K562 (cell line): ENCODE results near the gene TTC22. TPM values are rescaled to one million over a fixed set of nuclear protein-coding genes. Genes with fewer than 3 reads are reported as not detected.
A peak's percentile ranks its signal among the peaks of the same experiment; 100 is the strongest.

ENCODE experiments used
- CREBBP ChIP-seq: IDR thresholded peaks from one replicate; pipeline ENCODE4 v1.6.1; 2012; ENCODE audit warnings: low read depth, mild to moderate bottlenecking, control low read depth, inconsistent platforms, low read length
- HMG20B ChIP-seq: fragments of 250-450 bp; sonication (Bioruptor Pico); IDR thresholded peaks from 2 replicates; pipeline ENCODE4 v1.5.0; 2021; ENCODE audit warnings: mild to moderate bottlenecking
- HNRNPL ChIP-seq: fragments of 200-400 bp; formaldehyde crosslinking; IDR thresholded peaks from 2 replicates; pipeline ENCODE4 v1.6.1; 2017; ENCODE audit warnings: low read depth, mild to moderate bottlenecking, low read length
- MYC ChIP-seq, 2 experiments: fragments of 250-450 bp in 1 of 2; sonication (Bioruptor Pico) in 1 of 2; IDR thresholded peaks; 2 replicates each; pipeline versions ENCODE4 v1.5.1 to v1.6.1; 2012 to 2021; ENCODE audit warnings: low read depth in 2 of 2, borderline replicate concordance in 1 of 2, improper control_type of control experiment in 1 of 2, low read length in 1 of 2, mild to moderate bottlenecking in 1 of 2, moderate library complexity in 1 of 2
- POLR2G ChIP-seq: fragments of 200-400 bp; formaldehyde crosslinking; IDR thresholded peaks from 2 replicates; pipeline ENCODE4 v1.6.1; 2017; ENCODE audit warnings: low read depth, mild to moderate bottlenecking, antibody characterized with exemption, low read length, moderate library complexity
- SOX6 ChIP-seq: fragments of 450-650 bp; IDR thresholded peaks from 2 replicates; pipeline ENCODE4 v1.6.1; 2014; ENCODE audit warnings: mild to moderate bottlenecking
- ZBTB17 ChIP-seq: fragments of 450-650 bp; formaldehyde crosslinking; IDR thresholded peaks from 2 replicates; pipeline ENCODE4 v1.4.0; 2020; ENCODE audit warnings: mild to moderate bottlenecking
- ZBTB40 ChIP-seq, 2 experiments: fragments of 450-650 bp in 1 of 2; sonication (generic) in 1 of 2; formaldehyde crosslinking in 1 of 2; IDR thresholded peaks; 2 replicates each; pipeline versions ENCODE4 v1.7.1 to v1.9.0; 2016 to 2022; ENCODE audit warnings: inconsistent platforms in 1 of 2, mild to moderate bottlenecking in 1 of 2, missing genetic modification reagents in 1 of 2
- ZHX1 ChIP-seq: fragments of 150-350 bp; conservative IDR thresholded peaks from 2 replicates; pipeline ENCODE4 v1.6.1; 2014; ENCODE audit warnings: low read length
- ZNF398 ChIP-seq: fragments of 250-450 bp; sonication (Bioruptor Pico); IDR thresholded peaks from 2 replicates; pipeline ENCODE4 v1.8.0; 2021; ENCODE audit warnings: moderate library complexity, mild to moderate bottlenecking, inconsistent platforms
- polyA plus RNA-seq, 8 experiments: library from polyadenylated mRNA; depleted of rRNA in 4 of 8; stranded (reverse) in 5 of 8; unstranded in 3 of 8; fragments of >200 nt; fragmentation: Nextera tagmentation in 2 of 8; fragmentation: Illumina TruSeq in 1 of 8; extraction: Ambion mirVana in 2 of 8; extraction: Trizol in 1 of 8; gene quantifications; 2 replicates each; pipeline versions ENCODE4 v1.2.1 to v1.2.3, GENCODE V29; 2011 to 2014; ENCODE audit warnings: inconsistent platforms in 1 of 8, missing spikeins in 1 of 8
- total RNA-seq, 7 experiments: library from RNA; depleted of rRNA in 6 of 7; stranded (reverse); fragments of >200 nt in 6 of 7; fragmentation: Illumina TruSeq in 2 of 7; extraction: Trizol in 2 of 7; gene quantifications; 2 replicates each; pipeline versions ENCODE4 v1.2.1 to v1.2.3, GENCODE V29; 2011 to 2021; ENCODE audit warnings: low replicate concordance in 1 of 7

The TTC22 gene
- total and polyA plus RNA-seq, 9 of the 15 experiments (the other 6 are each of a cell fraction or from before 2014, with no cell fraction given), result 0.07 TPM; not detected in 8

- TF ChIP-seq ZHX1 (no peak), SOX6 (no peak), POLR2G (peak; percentile 97), ZNF398 (CRISPR knock-in tag) (no peak), CREBBP (no peak), ZBTB17 (CRISPR knock-in tag) (0 out of 2 replicates have a peak, but pooled peaks have one; percentile 47), HMG20B (CRISPR knock-in tag) (no peak), ZBTB40 (IDR thresholded peaks at IDR 0.05) (peak; percentile 98), ZBTB40 (CRISPR knock-in tag; IDR thresholded peaks at IDR 0.05) (no peak), MYC (IDR thresholded peaks at IDR 0.05; ENCODE audit: low read depth, low read length) (peak; percentile 75), MYC (CRISPR knock-in tag; IDR thresholded peaks at IDR 0.05; ENCODE audit: borderline replicate concordance, low read depth) (peak; percentile 93), HNRNPL (no peak)
Observed at GRCh38 chr1:54764133-54764921, 36.8 kb downstream of the TTC22 start, which contains the start of gene PARS2 (continued).
